SK-N-SH (cell line): ENCODE measurements around the gene PNPLA4. TPM values are rescaled to one million over a fixed set of nuclear protein-coding genes. Genes with fewer than 3 reads are reported as not detected.

Experiments used
- CTCF ChIA-PET: fragments of 300-600, 350-600 bp; formaldehyde crosslinking; extraction: SDS; loops from one replicate; lab custom pipeline; 2021; lab: Yijun Ruan, JAX
- POLR2A ChIA-PET: fragments of 350-600 bp; sonication (Branson Sonifier 250); formaldehyde crosslinking; extraction: SDS; loops from one replicate; lab custom pipeline; 2020; ENCODE audit warnings: antibody characterized with exemption, inconsistent platforms; lab: Yijun Ruan, JAX
- DNase-seq: peaks from one replicate; pipeline ENCODE4 v3.0.0; 2012
- H2AFZ ChIP-seq: fragments of 200-600 bp; sonication (generic); 2 replicates; pipeline ENCODE4 v1.8.1; 2016; ENCODE audit warnings: antibody characterized with exemption, mild to moderate bottlenecking, low read depth
- H3F3A ChIP-seq: fragments of 200-600 bp; sonication (generic); replicated peaks from 2 replicates; pipeline ENCODE3; 2016; ENCODE audit warnings: antibody characterized with exemption, mild to moderate bottlenecking; ENCODE audit not compliant: insufficient read depth
- H3K27ac ChIP-seq, 2 experiments: fragments of 200-500 bp in 1 of 2; fragments of 200-600 bp in 1 of 2; sonication (Bioruptor generic) in 1 of 2; sonication (generic), shearing (Covaris generic) in 1 of 2; 2 replicates each; pipeline versions ENCODE4 v1.5.1 to v1.6.1; 2014 to 2016; ENCODE audit warnings: low read depth in 2 of 2, inconsistent platforms in 1 of 2, low read length in 1 of 2, mild to moderate bottlenecking in 1 of 2, mixed read lengths in 1 of 2
- H3K27me3 ChIP-seq: fragments of 200-600 bp; sonication (generic), shearing (Covaris generic); 2 replicates; pipeline ENCODE4 v1.6.1; 2016; ENCODE audit warnings: mixed run types; ENCODE audit not compliant: insufficient read depth
- H3K36me3 ChIP-seq, 2 experiments: fragments of 200-500 bp in 1 of 2; fragments of 200-600 bp in 1 of 2; sonication (Bioruptor generic) in 1 of 2; sonication (generic) in 1 of 2; replicated peaks in 1 of 2; 2 replicates each; pipeline versions ENCODE3 to v1.5.1; 2014 to 2016; ENCODE audit warnings: low read length in 1 of 2, mild to moderate bottlenecking in 1 of 2; ENCODE audit not compliant: insufficient read depth in 2 of 2, control insufficient read depth in 1 of 2
- H3K4me1 ChIP-seq, 2 experiments: fragments of 200-500 bp in 1 of 2; fragments of 200-600 bp in 1 of 2; sonication (Bioruptor generic) in 1 of 2; sonication (generic), shearing (Covaris generic) in 1 of 2; 2 replicates each; pipeline versions ENCODE4 v1.5.1 to v1.6.1; 2014 to 2016; ENCODE audit warnings: low read depth in 1 of 2, low read length in 1 of 2, mixed run types in 1 of 2; ENCODE audit not compliant: insufficient read depth in 2 of 2, control insufficient read depth in 1 of 2
- H3K4me2 ChIP-seq: fragments of 200-600 bp; sonication (generic), shearing (Covaris generic); 2 replicates; pipeline ENCODE4 v1.6.1; 2017; ENCODE audit warnings: mixed run types
- H3K4me3 ChIP-seq, 2 experiments: fragments of 200-500 bp in 1 of 2; fragments of 200-600 bp in 1 of 2; sonication (Bioruptor generic) in 1 of 2; sonication (generic), shearing (Covaris generic) in 1 of 2; 2 replicates each; pipeline versions ENCODE4 v1.5.1 to v1.8.1; 2014 to 2016; ENCODE audit warnings: low read depth in 2 of 2, inconsistent platforms in 1 of 2, low read length in 1 of 2, mild to moderate bottlenecking in 1 of 2, mixed read lengths in 1 of 2, moderate library complexity in 1 of 2
- H3K79me2 ChIP-seq: fragments of 200-600 bp; sonication (generic); 2 replicates; pipeline ENCODE4 v1.8.1; 2017; ENCODE audit warnings: mild to moderate bottlenecking; ENCODE audit not compliant: insufficient read depth
- H3K9ac ChIP-seq: fragments of 200-600 bp; sonication (generic); 2 replicates; pipeline ENCODE4 v1.6.1; 2017; ENCODE audit warnings: mixed run types
- H3K9me2 ChIP-seq: fragments of 200-600 bp; sonication (generic); 2 replicates; pipeline ENCODE4 v1.6.1; 2017; ENCODE audit warnings: mixed run types
- H3K9me3 ChIP-seq: fragments of 200-600 bp; sonication (generic); 2 replicates; pipeline ENCODE4 v1.6.1; 2017; ENCODE audit warnings: mixed run types, mild to moderate bottlenecking, moderate library complexity
- H4K20me1 ChIP-seq: fragments of 200-600 bp; sonication (generic); 2 replicates; pipeline ENCODE4 v1.6.1; 2017; ENCODE audit warnings: mild to moderate bottlenecking, mixed run types; ENCODE audit not compliant: insufficient read depth
- CHD2 ChIP-seq: fragments of 150-350 bp; IDR thresholded peaks from 2 replicates; pipeline ENCODE4 v1.6.1; 2018; ENCODE audit warnings: low read length; ENCODE audit not compliant: partially characterized antibody
- EP300 ChIP-seq, 2 experiments: IDR thresholded peaks; 2 replicates each; pipeline versions ENCODE4 v1.4.0 to v1.6.1; 2012; ENCODE audit warnings: borderline replicate concordance in 1 of 2, low read depth in 1 of 2, low read length in 1 of 2
- EZH2phosphoT487 ChIP-seq: fragments of 200-600 bp; sonication (generic); IDR thresholded peaks from 2 replicates; pipeline ENCODE4 v1.6.1; 2017; ENCODE audit warnings: low read depth, mixed run types, mild to moderate bottlenecking, antibody characterized with exemption, moderate library complexity, borderline replicate concordance
- FOSL2 ChIP-seq: IDR thresholded peaks from 2 replicates; pipeline ENCODE4 v1.4.0; 2012; ENCODE audit warnings: low read depth, mild to moderate bottlenecking, moderate library complexity, borderline replicate concordance
- GATA2 ChIP-seq: sonication (generic); formaldehyde crosslinking; IDR thresholded peaks from 2 replicates; pipeline ENCODE4 v1.5.0; 2020; ENCODE audit warnings: mild to moderate bottlenecking, missing genetic modification reagents
- POLR2AphosphoS5 ChIP-seq: IDR thresholded peaks from 2 replicates; pipeline ENCODE4 v1.6.1; 2012; ENCODE audit warnings: low read depth, low read length
- RCOR1 ChIP-seq: fragments of 150-350 bp; IDR thresholded peaks from 2 replicates; pipeline ENCODE4 v1.6.1; 2017; ENCODE audit warnings: antibody characterized with exemption, low read length
- RFX5 ChIP-seq: IDR thresholded peaks from 2 replicates; pipeline ENCODE4 v1.6.1; 2012; ENCODE audit warnings: mild to moderate bottlenecking, improper control_type of control experiment, low read length
- RXRA ChIP-seq: IDR thresholded peaks from 2 replicates; pipeline ENCODE4 v1.4.0; 2012; ENCODE audit warnings: low read depth, mild to moderate bottlenecking, borderline replicate concordance
- SIN3A ChIP-seq: IDR thresholded peaks from 2 replicates; pipeline ENCODE4 v1.6.1; 2012; ENCODE audit warnings: low read depth, mild to moderate bottlenecking, low read length, moderate library complexity, borderline replicate concordance
- TCF12 ChIP-seq: IDR thresholded peaks from 2 replicates; pipeline ENCODE4 v1.4.0; 2012
- YY1 ChIP-seq: IDR thresholded peaks from 2 replicates; pipeline ENCODE4 v1.4.0; 2012; ENCODE audit warnings: low read depth, mild to moderate bottlenecking
- WGBS: methylation state at CpG from one replicate; pipeline ENCODE4 v1.1.6; 2017; ENCODE audit warnings: low lambda C conversion rate; 5-methylcytosine and 5-hydroxymethylcytosine counted together
- polyA plus RNA-seq, 3 experiments: library from polyadenylated mRNA; depleted of rRNA; stranded (reverse); fragments of >200 nt; gene quantifications; 2 replicates each; pipeline ENCODE4 v1.2.3, GENCODE V29; 2012
- small RNA-seq, 7 experiments: library from RNA; depleted of rRNA; stranded (forward); fragments of <200 nt; gene quantifications; one replicate each; pipeline ENCODE3, GENCODE V24; 2012
- TF ChIP-seq, protein P1 (sequence below): fragments of 150-350 bp; IDR thresholded peaks from 2 replicates; pipeline ENCODE4 v1.6.1; 2017; ENCODE audit warnings: antibody characterized with exemption, low read length, low read depth, borderline replicate concordance
- TF ChIP-seq, protein P2 (sequence below): IDR thresholded peaks from 2 replicates; pipeline ENCODE4; 2012
- TF ChIP-seq, protein P3 (sequence below): fragments of 150-350 bp; IDR thresholded peaks from 2 replicates; pipeline ENCODE4 v1.6.1; 2016; ENCODE audit warnings: mild to moderate bottlenecking, low read depth, low read length

The PNPLA4 gene
- polyA plus RNA-seq, 1 of the 3 experiments (the other 2 are of a cell fraction): 13.4 TPM

DNA sequence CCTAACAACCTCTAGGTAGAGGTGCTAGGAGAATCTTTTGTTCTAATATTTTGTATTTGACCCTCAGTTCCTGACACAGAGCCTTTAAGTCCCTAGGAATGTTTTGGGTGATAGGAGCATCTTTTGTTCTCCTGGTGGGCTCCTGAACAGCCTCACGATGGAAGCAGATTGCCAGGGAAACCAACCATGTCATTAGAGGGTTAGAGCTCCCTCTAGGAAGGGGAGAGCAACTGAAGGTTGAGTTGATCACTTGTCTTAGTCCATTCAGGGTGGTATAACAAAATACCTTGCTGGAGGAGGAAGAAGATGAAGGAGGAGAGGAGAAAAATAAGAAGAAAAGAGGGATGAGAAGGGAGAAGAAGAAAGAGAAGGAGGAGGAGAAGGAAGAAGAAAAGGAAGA is 75.0 kb downstream of the PNPLA4 start:
- WGBS: 0% methylated on average over 1 of the region's 1 CpG
- H3K9ac ChIP-seq: no peak overlapping the region
- POLR2A ChIA-PET: no interaction called here

More for the DNA sequence above, 75.0 kb downstream of the PNPLA4 start:
- DNase-seq: no peak
- no peaks in the 10 kb centered on the region for H3K36me3 ChIP-seq
- no peak overlapping the region for H3K4me2 ChIP-seq
- TF ChIP-seq POLR2AphosphoS5: no peak
- no peak for TF ChIP-seq EP300 (IDR thresholded peaks at IDR 0.05; ENCODE audit: borderline replicate concordance in 1 of 2, low read depth in 1 of 2, low read length in 1 of 2)
- no peak for TF ChIP-seq GATA2 (CRISPR knock-in tag)
- TF ChIP-seq, protein P1, sequence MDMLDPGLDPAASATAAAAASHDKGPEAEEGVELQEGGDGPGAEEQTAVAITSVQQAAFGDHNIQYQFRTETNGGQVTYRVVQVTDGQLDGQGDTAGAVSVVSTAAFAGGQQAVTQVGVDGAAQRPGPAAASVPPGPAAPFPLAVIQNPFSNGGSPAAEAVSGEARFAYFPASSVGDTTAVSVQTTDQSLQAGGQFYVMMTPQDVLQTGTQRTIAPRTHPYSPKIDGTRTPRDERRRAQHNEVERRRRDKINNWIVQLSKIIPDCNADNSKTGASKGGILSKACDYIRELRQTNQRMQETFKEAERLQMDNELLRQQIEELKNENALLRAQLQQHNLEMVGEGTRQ: no peak
- TF ChIP-seq, protein P2, sequence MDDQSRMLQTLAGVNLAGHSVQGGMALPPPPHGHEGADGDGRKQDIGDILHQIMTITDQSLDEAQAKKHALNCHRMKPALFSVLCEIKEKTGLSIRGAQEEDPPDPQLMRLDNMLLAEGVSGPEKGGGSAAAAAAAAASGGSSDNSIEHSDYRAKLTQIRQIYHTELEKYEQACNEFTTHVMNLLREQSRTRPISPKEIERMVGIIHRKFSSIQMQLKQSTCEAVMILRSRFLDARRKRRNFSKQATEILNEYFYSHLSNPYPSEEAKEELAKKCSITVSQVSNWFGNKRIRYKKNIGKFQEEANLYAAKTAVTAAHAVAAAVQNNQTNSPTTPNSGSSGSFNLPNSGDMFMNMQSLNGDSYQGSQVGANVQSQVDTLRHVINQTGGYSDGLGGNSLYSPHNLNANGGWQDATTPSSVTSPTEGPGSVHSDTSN: no peak
- TF ChIP-seq CHD2: no peak
- TF ChIP-seq RFX5: no peak
- no peak for TF ChIP-seq SIN3A
- TF ChIP-seq, protein P3, sequence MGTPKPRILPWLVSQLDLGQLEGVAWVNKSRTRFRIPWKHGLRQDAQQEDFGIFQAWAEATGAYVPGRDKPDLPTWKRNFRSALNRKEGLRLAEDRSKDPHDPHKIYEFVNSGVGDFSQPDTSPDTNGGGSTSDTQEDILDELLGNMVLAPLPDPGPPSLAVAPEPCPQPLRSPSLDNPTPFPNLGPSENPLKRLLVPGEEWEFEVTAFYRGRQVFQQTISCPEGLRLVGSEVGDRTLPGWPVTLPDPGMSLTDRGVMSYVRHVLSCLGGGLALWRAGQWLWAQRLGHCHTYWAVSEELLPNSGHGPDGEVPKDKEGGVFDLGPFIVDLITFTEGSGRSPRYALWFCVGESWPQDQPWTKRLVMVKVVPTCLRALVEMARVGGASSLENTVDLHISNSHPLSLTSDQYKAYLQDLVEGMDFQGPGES: no peak
- no peak for TF ChIP-seq TCF12
- no peak for TF ChIP-seq YY1
- TF ChIP-seq RXRA: no peak
- TF ChIP-seq RCOR1: no peak
- no peak for TF ChIP-seq FOSL2
- TF ChIP-seq EZH2phosphoT487: no peak
- CTCF ChIA-PET: no interaction called here
- H3F3A ChIP-seq: no peaks in the 10 kb centered on the region
- H3K4me1 ChIP-seq: no peaks in the 10 kb centered on the region
- H2AFZ ChIP-seq: no peak overlapping the region
- no peak overlapping the region for H3K27ac ChIP-seq
- H3K27me3 ChIP-seq: no peaks in the 10 kb centered on the region
- H3K4me3 ChIP-seq: no peak overlapping the region
- H3K9me3 ChIP-seq: no peaks in the 10 kb centered on the region
- H4K20me1 ChIP-seq: no peaks in the 10 kb centered on the region
- H3K79me2 ChIP-seq: no peaks in the 10 kb centered on the region
- no peaks in the 10 kb centered on the region for H3K9me2 ChIP-seq

Small RNAs within 50 kb of the gene (small RNA-seq; reads per million reads assigned to genes)
- 0 to 14.5 (median 0) reads per million in 7 experiments for gene AC005296.1

Other genes with a start within 250 kb of the PNPLA4 start
- not detected in 2 replicates for gene VCX, start 84.2 kb downstream of the PNPLA4 start, polyA plus RNA-seq (2012; rRNA removed)
- gene VCX2, start 243.9 kb upstream of the PNPLA4 start, polyA plus RNA-seq (2012; rRNA removed): not detected in 2 replicates